ENCODE data around the gene TEX9.

TEX9 gene

DNA sequence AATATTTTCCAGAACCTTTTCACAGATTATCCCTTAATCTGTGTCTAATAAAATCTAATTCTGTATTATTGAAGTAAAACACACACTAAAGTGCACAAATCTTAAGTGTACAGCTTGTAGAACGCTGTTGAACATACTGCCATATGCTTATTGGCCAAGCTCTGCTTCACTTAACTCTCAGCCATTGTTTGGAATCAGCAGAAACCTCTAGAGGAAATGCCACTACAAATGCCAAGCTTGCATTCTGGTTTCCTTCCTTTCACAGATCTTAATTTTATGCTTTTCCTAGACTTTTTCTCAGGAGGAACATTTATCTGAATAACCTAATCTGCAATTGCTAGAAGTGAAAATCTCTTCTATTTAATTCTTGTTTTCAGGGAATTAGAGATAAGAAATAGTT is 89.6 kb downstream of the TEX9 start:
- no peak for DNase-seq (ENCODE audit: low read depth)

DNA sequence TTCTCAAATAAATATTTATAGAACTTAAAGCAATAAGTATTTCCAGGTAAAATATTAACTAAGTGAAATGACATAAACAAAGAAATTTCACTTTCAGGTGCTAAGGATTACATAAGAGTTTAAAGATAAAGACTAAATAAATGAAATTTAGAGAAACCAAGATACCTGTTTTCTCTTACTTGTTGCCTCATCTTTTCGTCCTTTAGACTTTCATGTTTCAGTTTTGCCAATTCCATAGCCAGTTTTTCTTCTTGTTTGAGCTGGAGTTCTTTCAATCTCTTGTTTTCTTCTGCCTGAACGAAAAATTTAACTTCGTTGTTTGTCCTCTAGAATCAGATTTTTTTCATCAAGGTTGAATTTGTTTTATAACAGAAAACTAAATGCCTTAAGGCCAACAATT is 91.0 kb downstream of the TEX9 start:
- DNase-seq (ENCODE audit: low read depth), result no peak

DNA sequence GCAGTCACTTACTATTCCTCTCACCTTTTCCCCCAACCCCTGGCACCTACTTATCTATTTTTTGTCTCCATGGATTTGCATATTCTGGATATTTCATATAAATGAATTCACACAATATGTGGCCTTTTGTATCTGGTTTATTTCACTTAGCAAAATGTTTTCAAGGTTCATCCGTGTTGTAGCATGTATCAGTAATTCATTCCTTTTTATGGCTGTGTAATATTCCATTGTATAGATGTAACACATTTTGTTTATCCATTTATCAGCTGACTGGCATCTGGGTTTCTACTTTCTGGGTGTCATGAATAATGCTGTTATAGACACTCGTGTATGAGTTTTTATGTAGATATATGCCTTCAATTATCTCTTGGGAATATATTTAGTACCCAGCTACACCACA is 93.9 kb downstream of the TEX9 start:
- no peak for DNase-seq (ENCODE audit: low read depth)

DNA sequence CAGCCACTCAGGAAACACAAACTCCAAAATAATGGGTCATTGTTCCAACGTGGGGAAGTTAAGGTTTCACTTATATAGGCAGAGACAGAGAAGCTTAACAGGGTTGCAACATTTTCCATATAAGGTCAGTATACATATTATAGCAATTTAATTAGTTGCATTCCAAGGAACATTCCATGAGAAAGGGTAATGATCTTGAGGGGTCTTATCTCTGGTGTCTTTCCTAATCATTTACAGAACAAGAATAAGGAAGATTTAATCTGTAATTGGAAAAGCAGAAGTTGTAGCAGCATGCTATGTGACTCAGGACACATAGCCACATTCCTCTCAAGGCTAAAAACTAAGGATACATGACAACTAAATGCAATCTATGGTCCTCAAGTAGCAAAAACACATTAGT is 94.8 kb downstream of the TEX9 start:
- DNase-seq (ENCODE audit: low read depth), result no peak

DNA sequence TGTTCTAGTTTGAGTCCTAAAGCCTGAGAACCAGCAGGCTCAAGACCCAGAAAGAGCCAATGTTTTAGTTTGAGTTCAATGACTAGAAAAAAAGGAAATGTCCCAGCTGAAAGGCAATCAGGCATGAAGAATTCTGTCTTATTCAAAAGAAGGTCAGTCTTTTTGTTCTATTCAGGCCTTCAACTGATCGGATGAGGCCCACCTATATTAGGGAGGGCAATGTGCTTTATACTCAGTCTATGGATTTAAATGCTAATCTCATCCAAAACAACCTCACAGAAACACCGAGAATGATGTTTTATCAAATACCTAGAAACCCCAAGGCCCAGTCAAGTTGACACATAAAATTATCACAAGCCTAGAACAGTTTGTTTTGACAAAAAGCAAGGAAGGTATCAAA is 95.7 kb downstream of the TEX9 start:
- DNase-seq (ENCODE audit: low read depth), result no peak

DNA sequence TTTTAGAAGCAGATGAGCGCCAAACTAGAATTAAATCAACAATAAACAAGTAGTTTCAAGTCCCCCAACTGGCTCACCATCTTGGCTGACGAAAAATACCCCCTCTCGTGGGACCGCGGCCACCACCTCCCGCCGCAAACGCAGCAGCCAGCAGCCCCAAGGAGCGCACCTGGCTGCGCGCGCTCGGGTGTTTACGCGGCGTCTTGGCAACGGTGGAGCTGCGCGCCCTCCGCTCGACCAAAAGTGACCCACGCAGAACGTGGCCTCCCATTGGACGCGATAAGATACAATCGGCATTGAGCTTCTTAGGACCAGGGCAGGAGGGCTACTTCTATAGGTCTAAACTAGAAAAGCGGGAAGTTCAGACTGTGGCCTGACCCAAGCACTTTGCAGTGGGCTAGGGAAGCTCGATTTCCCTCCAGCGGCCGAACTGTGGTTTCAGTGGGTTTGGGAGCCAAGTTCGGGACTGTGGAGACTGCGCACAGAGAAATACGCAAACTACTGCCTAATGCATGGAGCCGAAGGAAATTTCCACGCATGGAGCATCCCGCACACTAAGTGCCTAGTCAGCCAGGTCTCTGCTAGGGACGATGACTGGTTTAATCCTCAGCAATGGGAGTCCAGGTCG is 99.8 kb downstream of the TEX9 start, which contains the start of gene MNS1:
Gene MNS1, minus strand, starts transcription at position 245 of the 628 bp plus-strand sequence. Its CDS starts 165 bp downstream, at position 80.
- peak; percentile 2 for DNase-seq (ENCODE audit: low read depth)

DNA sequence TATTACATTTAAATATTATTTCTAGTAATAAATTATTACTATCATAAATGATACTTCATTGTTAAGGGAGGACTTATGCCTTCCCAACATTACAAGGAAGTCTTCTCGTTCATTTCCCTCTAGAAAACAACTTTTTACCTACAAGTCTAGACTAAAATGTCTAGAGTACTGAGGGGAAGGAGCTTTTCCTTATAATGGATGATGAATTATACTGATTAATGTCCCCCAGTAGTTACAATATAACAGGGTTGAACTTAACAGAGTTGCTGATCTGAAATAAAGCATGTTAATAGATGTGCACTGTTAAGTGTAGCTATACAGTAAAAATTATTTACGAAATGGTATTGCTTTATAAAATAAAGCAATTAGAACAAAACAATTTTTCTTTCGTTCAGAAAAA is 102.4 kb downstream of the TEX9 start:
- no peak for DNase-seq (ENCODE audit: low read depth)

DNA sequence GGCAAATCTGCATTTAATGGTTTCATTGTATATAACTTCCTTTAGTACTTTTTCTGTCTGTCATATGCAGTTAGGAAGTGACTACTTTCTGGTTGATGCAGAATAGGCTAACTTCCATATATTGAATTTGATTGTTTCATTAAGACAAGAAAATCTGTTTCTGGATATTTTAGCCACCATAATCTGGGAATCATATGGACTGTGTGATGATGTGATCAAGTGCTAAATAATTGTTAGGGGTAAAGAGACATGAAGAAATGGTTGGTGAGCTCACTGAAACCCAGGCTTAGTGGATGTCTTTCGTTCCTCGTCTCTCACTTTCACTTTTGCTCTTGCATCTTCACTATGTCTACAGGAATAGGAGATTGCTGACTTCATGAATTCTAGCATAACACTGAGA is 103.2 kb downstream of the TEX9 start:
- DNase-seq (ENCODE audit: low read depth), result no peak

DNA sequence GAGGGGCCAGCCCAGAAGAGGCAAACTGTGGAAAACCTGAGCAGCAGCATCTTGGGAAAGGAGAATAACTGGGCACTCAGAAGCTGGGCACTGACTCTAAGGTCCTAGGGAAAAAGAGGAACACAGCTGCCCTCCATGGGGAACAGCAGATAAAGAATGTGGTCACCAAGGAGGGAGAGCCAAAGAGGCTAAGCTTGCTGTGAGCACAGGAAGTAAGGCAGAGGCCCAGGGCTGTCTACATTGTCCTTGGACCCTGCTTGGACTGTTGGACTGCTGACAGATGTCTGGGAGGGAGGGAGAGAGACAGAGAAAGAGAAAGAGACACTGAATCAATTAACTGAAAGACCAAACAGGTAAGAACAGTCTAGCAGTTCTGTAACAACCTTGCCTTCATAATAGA is 104.3 kb downstream of the TEX9 start:
- no peak for DNase-seq (ENCODE audit: low read depth)

DNA sequence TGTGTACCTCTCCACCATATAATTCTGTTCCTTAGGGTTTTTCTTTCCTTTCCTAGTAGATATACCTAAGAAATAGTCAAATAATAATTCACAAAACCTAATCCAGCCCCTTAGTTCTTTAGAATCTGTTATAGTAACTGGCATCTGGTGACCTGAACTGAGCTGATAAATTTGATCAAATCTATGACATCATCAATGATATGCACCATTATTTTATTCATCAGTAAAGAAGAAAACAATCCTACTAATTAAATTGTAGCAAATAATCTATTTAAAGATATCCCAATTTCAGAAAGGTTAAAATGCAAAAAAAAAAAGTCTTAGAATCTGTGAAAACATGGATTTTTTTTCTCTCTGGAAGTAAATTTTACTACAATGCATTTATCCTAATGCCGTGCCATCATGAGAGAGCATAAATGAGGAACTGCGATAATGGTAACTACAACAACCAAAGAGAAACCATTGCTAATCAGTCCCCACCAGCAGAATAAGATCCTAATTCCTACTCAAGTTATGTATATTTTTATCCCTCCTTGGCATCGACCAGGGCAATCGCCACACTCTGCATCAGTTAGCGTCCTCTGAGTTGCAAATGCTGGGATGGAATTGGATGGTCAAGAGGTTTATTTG is 106.3 kb downstream of the TEX9 start:
- no peak for DNase-seq (ENCODE audit: low read depth)

DNA sequence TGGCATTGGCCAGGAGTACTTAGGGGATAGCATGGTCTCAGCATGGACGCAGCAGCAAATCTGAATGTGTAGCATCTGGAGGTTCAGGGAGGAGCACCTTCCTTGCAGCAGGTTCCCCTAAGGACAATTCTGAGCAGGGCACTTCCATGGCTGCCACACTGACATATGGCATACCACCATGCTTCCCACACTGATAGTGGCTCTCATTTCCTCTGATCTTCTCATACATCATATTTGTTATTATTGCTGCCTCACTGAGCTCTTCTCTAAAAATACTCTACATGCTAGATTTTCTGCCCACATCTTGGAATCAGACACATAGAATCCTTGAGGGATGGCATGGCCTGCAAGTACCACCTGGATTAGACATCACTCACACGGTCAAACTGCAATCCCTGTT is 107.1 kb downstream of the TEX9 start:
- DNase-seq (ENCODE audit: low read depth), result no peak

DNA sequence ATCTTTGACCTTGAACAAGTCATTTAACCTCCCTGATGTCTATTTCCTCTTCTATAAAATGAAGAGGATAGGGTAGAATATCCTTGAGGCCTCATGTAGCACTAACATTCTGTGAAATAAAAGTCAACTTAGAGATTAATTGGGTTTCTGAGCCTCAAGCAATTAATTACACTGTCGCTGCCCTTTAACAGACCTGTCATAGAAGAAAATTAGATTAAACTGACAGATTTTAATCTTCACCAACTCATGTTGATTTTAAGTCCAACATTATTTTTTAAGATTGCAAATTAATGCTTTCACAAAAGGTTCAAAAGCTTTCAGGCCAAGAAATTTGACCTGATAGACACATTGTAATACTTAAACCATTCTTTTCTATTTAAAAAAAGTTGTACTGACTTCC is 107.8 kb downstream of the TEX9 start:
- no peak for DNase-seq (ENCODE audit: low read depth)

DNA sequence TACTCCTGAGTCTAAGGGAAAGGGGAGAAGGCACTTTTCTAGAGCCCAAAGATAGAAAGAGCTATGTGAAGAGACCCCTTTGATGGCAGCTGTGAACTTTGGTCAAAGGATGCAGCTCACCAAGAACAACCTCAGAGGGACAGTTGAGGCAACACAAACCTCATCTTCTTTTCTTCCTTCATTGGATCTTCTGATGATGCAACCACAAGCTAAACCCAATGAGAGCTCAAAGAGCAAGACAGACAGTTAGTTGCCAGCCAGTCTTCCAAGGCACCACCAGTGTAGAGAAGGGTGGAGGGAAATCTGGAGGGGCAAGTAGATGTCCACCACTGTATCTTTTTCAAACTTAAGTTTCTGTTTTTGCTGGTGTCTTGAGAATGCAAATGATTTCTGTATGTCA is 110.1 kb downstream of the TEX9 start:
- no peak for DNase-seq (ENCODE audit: low read depth)
